ENCODE results near the gene MRE11.
"Not testable (repeated sequence)": the region's sequence is repeated elsewhere in the genome, so short reads cannot be mapped to it uniquely, and the experiment has no call there.

Gene MRE11

DNA sequence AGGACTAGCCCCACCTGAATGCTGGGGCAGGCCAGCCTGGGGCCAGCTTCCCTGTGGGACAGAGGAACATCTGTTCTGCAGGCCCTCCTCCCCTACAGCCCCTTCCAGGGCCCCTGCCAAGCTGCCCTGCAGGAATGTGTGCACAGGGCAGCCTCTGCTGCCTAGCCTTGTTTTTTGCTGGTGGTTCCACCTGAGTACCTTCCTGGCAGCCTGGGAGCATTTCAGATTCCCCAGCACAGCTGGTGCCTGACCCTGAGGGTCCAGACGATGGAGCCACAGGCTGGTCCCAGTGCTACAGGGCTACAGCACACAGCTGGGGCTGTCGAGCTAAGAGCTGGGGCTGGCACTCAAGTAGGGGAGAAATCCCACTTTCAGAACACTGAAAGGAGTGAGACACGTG is 70.1 kb downstream of the MRE11 start:
- no peak for DNase-seq

DNA sequence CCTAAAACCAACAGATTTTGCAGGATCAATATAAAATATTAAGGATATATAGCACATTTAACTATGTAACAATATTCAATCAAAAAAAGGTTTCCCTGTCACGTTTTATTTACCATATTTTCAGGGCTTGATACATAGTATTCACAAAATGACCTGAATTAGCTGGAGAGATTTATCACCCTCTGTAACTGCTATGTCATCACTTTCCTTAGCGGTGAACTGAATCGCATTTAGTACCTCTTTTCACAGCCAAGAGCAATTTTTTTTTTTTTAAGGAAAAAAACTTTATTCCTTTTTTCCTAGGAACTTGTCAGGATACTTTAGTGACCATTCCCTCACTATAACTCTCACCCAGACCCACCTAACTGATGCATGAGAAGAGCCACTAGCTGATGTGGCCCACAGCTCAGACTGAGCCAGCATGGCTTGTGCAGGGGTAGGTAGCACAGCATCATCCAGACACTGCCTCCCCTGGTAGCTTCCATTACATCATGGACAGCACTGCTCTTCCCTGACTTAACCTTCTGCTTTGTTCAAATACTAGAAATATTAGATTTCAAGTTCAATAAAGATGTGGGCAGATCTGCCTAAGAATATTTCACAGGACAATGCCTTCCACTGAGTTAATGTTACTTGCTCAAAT is 75.4 kb downstream of the MRE11 start:
- DNase-seq: no peak

DNA sequence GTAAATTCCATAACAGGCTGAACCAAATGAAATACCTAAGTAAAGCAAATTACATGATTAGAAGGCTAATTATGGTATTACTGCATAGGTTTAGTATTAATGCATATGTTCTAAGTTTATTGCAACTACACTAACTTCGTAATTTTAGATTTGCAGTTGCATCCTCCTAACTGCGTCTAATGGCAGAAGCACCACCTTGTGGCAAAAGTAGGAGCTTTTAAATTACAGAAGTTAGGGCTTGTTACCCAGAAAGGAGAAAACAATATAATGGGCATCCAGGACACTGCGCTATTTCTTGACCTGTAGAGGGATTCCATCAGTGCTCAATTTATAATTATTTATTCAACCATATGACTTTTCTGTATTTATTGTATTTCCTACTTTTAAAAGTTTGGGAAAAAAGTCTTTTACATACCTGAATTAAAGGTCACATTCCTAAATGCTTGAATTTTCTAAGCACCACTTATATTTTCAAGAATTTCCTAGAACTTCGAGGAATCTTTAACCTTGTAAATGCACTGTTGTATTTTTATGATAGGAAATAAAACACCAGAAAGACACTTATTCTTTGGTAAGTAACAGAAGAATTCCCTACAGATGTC is 76.2 kb downstream of the MRE11 start:
- peak; percentile 54 for DNase-seq

DNA sequence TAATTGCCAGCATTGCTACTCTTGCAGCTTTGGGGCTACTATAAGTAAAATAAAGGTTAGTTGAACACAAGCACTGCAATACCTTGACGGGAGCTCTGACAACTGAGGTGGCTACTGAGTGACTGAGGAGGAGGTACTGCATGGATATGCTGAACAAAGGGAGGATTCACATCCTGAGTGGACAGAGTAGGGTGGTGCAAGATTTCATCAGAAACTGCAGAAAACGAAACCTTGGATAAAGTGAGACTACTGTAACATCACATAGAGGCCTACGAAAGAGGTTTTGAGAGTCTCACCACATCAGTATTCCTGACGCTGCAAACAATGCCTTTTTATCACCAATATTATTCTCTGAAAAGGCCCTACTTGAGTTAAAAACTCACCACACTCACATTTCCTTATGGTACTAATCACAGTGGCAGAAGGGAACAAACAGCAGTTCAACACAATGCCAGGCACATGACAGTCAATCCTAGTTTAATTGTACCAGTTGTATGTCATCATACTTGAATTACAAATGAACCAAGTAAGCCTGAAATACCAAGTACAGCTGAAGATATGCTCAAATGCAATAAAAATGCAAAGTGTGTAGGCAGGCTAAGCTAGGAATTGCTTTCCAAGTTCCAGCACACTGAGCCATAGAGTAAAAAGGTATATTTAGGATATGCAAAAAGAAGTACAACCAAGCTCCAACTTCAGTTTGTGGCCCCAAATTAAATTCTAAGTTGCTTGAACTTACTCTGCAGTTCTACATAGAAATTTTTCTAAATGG is 88.4 kb downstream of the MRE11 start:
- no peak for DNase-seq

DNA sequence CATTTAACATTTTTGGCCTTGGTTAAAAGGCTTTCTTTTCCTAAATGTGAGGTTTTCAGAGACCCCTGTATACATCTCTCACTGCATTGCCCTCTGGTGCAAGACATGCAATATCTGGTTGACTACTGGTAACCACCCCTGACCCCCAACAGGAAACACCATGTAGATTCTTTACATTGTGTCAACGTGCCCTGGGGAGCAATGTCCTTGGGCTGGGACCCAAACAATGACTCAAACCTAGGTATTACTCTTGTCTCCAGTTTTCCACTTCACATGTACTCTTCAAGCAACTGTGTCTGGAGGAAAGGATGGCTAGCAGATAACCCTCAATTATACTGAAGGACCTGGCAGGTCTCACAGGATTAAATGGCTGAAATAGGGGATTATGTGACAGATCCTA is 91.3 kb downstream of the MRE11 start:
- peak; percentile 21 for DNase-seq

DNA sequence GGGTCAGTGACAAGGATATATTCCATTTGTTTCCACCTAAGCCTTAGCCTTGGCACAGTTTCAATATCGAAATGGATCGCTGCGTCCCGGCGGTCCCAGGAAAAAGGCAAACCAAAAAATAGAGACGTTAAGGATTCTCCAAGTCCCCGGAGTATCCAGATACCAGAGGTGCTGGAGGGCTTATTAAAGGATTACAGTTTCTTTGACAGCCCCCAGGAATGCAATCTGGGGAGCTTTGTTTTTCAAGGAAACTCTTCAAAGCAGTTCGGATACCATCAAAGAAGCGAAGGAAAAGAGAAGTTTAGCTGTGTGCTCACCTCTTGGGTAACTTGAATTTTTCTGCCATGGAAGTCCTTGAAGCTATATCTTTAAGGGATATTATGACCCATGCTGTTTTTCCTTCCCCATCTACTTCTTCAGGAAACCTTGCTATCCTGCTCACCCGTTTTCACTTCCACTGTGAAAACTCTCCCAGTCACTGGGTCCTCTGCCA is 91.8 kb downstream of the MRE11 start:
- DNase-seq: no peak

DNA sequence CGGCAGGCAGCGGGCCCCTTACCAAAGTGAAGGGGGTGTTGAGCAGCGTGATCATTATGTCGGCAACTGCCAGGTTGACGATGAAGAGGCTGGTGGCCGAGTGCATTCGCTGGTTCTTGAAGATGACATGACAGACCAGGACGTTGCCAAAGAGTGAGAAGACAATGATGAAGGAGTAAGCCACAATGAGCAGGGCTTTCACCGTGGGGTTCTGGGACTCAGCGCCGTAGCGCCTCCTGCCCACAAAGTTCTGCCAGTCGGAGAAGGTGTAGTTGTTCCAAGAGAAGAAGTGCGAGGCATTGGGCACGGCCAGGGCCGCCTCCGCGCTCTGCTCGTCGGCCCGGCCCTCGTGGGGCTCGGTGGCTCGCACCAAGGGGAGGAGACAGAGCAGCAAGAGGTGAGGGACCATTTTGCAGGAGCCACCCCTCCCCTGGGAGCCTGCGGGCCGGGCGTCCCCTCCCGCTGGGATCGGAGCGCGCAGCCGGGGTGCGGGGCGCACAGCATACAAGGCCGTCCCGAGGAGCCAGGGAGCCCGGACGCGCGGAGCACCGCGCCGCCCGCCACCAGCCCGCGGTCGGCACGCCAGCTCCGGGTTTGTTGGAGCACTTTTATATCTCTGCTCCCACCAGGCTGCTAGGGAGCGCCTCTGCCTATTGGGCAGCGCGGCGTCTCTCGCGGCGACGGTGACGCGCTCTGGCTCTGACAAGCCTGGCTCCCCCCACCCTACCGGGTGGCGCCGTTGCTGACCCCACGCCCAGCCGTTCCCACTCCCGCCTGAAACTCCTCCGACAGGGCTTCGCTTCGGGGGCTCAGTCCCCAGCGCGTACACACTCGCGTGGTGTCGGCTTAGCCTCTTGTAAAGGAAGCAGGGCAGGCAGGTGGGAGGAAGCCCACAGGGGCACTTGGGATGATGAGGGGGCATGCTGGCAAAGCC is 92.5 kb downstream of the MRE11 start, which contains the start of gene GPR83:
GPR83 (minus strand) TSS at position 581 of the 934 bp plus-strand sequence; CDS start at position 409, 172 bp downstream.
- peak; percentile 33 for DNase-seq

DNA sequence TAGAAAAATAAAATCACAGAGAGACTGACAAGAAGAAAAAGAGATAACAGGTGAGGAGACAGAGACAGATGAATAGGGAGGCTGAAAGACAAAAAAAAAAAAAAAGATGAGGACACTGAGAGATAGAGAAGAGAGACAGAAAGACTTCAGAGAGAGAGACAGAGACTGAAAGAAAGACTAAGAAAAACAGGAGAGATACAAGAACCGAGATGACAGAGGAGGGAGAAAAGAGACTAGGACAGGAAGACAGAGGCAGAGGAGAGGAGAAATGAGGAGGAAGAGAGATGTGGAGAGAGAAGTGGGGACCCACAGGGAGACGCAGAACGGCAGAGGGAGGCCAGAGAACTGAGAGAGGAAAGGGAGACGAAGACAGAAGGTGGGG is 93.2 kb downstream of the MRE11 start:
- no peak for DNase-seq

DNA sequence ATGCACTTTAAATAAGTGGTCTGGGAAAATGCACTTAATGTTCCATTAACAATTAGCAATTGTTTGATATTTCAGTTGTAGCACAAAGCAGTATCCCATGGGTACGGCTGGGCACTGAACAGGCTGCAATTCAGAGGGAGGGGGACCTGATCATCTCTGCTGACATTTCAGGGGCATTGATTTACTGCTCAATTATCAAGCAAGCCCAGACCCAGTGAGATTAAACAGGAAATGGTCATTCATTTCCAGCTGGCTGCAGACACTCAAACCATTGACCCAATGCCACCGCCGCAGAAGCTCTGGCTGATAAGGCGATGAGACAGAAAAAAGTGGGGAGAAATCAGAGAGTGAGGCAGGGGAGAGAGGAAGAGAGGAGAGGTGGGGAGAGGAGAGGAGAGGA is 93.6 kb downstream of the MRE11 start:
- no peak for DNase-seq

DNA sequence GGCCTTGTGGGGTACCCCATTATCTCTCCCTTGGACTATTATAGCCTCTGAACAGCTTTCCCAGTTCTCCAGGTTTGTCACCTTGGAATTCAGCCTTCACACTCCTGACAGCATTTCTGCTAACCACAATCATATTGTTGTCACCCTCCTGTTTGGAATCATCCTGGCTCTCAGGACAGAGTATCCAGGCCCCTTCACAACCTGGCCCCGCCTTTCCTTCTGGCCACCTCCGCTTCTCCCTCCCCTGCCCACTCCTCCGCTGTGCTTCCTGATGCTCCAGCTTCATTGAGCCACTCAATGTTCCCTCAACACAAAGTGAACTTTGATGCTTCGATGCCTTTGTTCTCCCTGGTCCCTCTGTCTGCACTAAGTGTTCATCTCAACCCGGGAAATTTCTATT is 95.5 kb downstream of the MRE11 start:
- no peak for DNase-seq

DNA sequence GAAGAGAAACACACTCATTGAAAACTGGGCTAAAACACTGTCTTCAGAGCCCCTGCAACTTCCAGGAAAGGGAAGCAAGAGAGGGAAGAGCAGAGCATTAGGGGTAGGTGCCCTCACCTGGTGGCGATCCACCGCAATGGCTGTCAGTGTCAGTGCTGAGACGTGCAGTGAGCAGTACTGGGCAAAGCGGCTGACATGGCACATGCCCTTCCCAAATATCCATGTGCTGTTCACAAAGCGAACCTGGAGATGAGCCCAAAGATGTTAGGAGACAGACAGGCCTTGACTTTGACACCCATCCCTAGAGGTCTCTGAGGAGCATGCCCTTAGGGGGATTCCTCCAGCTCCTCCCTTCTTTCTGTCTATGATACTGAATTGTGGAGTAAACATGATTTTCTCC is 97.4 kb downstream of the MRE11 start:
- no peak for DNase-seq

DNA sequence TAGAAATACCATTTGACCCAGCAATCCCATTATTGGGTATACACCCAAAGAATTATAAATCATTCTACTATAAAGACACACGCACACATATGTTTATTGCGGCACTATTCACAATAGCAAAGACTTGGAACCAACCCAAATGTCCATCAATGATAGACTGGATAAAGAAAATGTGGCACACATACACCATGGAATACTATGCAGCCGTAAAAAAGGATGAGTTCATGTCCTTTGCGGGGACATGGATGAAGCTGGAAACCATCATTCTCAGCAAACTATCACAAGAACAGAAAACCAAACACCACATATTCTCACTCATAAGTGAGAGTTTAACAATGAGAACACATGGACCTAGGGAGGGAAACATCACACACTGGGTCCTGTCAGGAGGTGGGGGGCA is 101.7 kb downstream of the MRE11 start:
- not testable (repeated sequence) for DNase-seq

DNA sequence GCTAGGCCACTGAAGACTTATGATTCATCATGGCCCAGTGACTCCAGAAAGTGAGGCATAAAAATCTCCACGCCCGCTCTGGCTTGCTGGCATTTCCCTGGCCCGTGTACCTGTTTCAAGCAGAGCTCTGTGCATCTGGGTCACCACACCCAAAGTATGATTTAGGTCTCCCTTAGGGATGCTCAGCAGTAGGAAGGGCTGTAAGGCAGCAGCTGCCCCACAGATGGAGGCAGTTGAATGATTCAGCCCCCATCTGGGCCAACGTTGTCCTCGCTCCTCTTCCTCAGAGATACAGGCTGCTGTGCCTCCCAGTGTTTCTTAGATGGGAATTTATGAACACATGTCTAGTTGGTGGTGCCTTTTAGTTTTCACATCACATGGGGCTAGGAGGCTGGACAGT is 114.0 kb downstream of the MRE11 start:
- no peak for DNase-seq

DNA sequence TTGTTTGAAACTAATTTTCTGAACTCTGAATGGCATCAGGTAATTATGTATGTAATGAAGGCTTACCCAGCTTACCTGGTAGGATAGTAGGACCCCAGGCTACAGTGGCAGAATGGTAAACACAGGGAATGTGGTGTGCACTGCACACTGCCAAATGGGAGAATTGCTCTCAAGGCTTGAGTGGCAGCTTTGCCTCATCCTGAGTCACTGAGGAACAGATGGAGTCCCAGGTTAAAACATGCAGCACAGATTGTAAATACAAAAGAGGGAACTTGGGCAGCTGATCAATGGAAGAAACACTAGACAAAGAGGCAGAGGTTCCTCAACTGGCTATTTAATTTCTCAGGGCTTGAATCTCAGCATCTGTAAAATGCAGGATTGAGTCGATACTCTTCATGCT is 116.8 kb downstream of the MRE11 start:
- DNase-seq: no peak

DNA sequence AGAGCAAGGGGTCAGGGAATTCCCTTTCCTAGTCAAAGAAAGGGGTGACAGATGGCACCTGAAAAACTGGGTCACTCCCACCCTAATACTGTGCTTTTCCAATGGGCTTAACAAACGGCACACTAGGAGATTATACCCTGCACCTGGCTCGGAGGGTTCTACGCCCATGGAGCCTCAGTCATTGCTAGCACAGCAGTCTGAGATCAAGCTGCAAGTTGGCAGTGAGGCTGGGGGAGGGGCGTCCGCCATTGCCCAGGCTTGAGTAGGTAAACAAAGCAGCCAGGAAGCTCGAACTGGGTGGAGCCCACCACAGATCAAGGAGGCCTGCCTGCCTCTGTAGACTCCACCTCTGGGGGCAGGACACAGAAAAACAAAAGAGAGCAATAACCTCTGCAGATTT is 123.1 kb downstream of the MRE11 start:
- not testable (repeated sequence) for DNase-seq
